A549 treated with AZD2906 at 1 μM for 4 hours (cell line): ENCODE results near the gene CCDC82. TPM values are rescaled to one million over a fixed set of nuclear protein-coding genes. Genes with fewer than 3 reads are reported as not detected.

Experiments used
- total RNA-seq: library from RNA; stranded (reverse); fragments of 200-300 nt; extraction: Qiagen RNA extraction; gene quantifications from 5 replicates; pipeline ENCODE4 v1.2.3, GENCODE V29; 2022

CCDC82 gene
- total RNA-seq = 16.9 to 22.1 TPM (median 18.2 TPM) in 5 replicates

DNA sequence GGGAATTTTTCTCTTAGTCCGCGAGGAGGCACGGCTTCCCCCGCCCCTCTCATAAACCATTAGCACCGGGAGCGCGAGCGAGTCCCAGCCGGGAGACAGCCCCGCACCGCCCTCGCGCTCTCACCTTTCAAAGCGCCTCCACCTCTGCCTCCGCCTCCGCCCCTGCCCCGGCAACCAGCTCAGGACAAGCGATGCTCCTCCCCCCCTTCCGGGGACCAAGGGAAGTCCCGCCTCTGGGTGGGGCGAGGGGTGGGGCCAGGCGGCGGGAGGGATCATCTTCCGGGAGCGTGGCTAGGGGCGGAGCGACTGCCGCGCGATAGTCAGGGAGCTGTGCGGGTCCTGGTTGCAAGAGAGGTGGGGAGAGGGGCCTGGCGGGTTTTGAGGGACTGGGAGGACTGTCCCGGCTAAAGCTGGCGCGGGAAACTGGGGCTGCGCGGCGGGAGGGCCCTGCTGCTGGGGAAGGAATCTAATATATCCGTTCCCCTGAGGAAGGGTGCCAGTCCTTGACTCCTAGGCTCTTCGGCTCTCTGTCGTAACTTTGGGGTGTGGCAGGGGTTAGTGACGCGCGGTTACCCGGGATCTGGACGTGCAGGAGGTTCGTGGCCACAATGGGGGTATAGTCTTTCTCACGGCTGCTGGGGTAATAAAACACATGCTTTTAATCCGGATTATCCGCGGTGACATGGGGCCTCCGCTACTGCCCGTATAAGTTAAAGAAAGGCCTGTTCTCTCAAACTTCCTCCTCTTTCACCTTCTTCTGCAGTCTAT lies at the start of gene CCDC82, which contains the start of gene JRKL:
TSS of gene CCDC82 (minus strand) at position 193 of the 768 bp plus-strand sequence. CDS start 5,165 bp downstream, outside the sequence.
TSS of gene JRKL (plus strand) at position 294 of the 768 bp plus-strand sequence. CDS start 637 bp downstream, outside the sequence.

DNA sequence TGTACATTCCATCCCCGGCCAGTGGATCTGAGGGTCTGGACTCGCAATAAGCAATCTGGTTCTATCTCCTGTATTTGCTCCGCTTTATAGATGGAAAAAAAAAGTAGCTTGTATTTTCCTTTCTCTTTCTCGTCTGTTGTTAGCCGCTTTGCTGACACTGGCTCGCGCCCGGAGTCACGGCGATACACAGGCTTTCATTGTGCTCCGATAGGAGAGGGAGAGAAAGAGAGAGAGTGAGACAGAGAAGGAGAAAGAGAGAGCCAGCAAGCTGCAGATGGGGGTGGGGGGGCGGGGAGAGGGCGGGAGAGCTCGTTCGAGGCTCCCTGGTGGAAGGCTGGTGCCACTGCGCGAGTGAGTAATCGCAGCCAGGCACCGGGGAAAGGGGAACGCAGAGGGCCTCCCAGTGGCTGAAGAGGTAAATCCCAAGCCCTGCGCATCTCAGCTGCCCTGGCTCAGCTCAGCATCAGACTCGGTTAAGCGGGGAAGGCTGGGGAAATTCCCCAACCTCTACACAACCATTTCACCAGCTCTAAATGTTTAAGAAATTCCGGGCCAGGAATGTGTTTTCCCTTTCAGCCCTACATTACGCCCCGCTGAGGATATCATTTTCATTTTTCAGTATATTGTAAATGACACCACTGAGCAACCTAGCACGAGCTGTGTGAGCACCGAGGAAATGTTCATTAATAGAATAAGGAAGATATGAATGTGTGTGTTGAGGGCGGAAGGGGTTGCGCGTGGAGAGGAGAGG lies 46.6 kb downstream of the CCDC82 start, which contains the start of gene MAML2:
TSS of gene MAML2 (minus strand) at position 235 of the 751 bp plus-strand sequence. CDS start 1,300 bp downstream, outside the sequence.

Other genes with a start within 250 kb of the CCDC82 start
- 2.9 to 4.6 TPM (median 3.4 TPM) in 5 replicates for gene MAML2, start 46.7 kb downstream of the CCDC82 start, total RNA-seq
- 4.2 to 8.0 TPM (median 5.9 TPM) in 5 replicates for gene JRKL, start 101 bp upstream of the CCDC82 start, total RNA-seq